Transverse colon (tissue), 4 donors: ENCODE results near the gene BTG4.

Source experiments
- EP300 ChIP-seq: sonication (generic); formaldehyde crosslinking; IDR thresholded peaks from one replicate; pipeline ENCODE4 v1.6.1; 2017; ENCODE audit warnings: antibody characterized with exemption, low read depth
- POLR2AphosphoS5 ChIP-seq, 3 donors: sonication (generic); formaldehyde crosslinking; IDR thresholded peaks; one replicate each; pipeline ENCODE4 v1.6.1; 2016; ENCODE audit warnings: antibody characterized with exemption in 3 of 3
- TF ChIP-seq, protein P1 (sequence below), 5 experiments: fragments of 200-600 bp in 3 of 5; fragments of 450-650 bp in 2 of 5; sonication (generic) in 3 of 5; IDR thresholded peaks; 1 replicate in 2 of 5; 2 replicates in 3 of 5; pipeline ENCODE4 v1.5.1; 2016 to 2017; ENCODE audit warnings: antibody characterized with exemption in 5 of 5, inconsistent platforms in 3 of 5, mild to moderate bottlenecking in 2 of 5, moderate library complexity in 1 of 5

DNA sequence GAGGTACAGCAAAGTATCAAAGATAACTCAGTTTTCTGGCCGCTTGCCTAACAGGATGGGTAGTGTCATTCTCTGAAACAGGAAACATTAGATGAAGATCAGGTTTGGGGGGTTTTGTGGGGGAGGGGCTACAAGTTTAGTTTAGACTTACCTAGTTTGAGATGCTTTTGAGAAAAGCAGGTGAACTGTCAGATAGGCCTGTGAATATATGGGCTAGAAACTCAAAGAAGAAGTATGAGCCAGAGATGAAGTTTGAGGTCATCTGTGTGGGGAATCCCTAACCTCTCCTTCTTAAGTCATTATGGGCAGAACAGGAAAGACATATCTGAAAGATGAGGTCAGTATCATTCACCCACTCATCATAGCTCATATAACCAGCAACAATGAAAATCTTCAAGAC is 14.3 kb upstream of the BTG4 start:
- TF ChIP-seq, protein P1, sequence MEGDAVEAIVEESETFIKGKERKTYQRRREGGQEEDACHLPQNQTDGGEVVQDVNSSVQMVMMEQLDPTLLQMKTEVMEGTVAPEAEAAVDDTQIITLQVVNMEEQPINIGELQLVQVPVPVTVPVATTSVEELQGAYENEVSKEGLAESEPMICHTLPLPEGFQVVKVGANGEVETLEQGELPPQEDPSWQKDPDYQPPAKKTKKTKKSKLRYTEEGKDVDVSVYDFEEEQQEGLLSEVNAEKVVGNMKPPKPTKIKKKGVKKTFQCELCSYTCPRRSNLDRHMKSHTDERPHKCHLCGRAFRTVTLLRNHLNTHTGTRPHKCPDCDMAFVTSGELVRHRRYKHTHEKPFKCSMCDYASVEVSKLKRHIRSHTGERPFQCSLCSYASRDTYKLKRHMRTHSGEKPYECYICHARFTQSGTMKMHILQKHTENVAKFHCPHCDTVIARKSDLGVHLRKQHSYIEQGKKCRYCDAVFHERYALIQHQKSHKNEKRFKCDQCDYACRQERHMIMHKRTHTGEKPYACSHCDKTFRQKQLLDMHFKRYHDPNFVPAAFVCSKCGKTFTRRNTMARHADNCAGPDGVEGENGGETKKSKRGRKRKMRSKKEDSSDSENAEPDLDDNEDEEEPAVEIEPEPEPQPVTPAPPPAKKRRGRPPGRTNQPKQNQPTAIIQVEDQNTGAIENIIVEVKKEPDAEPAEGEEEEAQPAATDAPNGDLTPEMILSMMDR (IDR thresholded peaks at IDR 0.05), result no peak
- TF ChIP-seq EP300 (no peak), POLR2AphosphoS5 (IDR thresholded peaks at IDR 0.05) (no peak)
